WI38 (cell line): Measurements from ENCODE around the gene GRID1.

Experiments used
- H3K4me3 ChIP-seq: 2 replicates; pipeline ENCODE4 v1.5.1; 2011; ENCODE audit warnings: low read depth, mild to moderate bottlenecking, control low read depth, low read length
- TF ChIP-seq, protein P1 (sequence below): IDR thresholded peaks from 2 replicates; pipeline ENCODE4 v1.5.1; 2012; ENCODE audit warnings: low read depth, mild to moderate bottlenecking, control low read depth, low read length

The GRID1 gene

GRCh38 chr10:85983051-85983450 lies 383.5 kb downstream of the GRID1 start:
- no peak overlapping the region for H3K4me3 ChIP-seq
- TF ChIP-seq, protein P1, sequence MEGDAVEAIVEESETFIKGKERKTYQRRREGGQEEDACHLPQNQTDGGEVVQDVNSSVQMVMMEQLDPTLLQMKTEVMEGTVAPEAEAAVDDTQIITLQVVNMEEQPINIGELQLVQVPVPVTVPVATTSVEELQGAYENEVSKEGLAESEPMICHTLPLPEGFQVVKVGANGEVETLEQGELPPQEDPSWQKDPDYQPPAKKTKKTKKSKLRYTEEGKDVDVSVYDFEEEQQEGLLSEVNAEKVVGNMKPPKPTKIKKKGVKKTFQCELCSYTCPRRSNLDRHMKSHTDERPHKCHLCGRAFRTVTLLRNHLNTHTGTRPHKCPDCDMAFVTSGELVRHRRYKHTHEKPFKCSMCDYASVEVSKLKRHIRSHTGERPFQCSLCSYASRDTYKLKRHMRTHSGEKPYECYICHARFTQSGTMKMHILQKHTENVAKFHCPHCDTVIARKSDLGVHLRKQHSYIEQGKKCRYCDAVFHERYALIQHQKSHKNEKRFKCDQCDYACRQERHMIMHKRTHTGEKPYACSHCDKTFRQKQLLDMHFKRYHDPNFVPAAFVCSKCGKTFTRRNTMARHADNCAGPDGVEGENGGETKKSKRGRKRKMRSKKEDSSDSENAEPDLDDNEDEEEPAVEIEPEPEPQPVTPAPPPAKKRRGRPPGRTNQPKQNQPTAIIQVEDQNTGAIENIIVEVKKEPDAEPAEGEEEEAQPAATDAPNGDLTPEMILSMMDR, result no peak

- TF ChIP-seq, protein P1, result no peak
Measured at GRCh38 chr10:85979598-85979997, 387.0 kb downstream of the GRID1 start.

DNA sequence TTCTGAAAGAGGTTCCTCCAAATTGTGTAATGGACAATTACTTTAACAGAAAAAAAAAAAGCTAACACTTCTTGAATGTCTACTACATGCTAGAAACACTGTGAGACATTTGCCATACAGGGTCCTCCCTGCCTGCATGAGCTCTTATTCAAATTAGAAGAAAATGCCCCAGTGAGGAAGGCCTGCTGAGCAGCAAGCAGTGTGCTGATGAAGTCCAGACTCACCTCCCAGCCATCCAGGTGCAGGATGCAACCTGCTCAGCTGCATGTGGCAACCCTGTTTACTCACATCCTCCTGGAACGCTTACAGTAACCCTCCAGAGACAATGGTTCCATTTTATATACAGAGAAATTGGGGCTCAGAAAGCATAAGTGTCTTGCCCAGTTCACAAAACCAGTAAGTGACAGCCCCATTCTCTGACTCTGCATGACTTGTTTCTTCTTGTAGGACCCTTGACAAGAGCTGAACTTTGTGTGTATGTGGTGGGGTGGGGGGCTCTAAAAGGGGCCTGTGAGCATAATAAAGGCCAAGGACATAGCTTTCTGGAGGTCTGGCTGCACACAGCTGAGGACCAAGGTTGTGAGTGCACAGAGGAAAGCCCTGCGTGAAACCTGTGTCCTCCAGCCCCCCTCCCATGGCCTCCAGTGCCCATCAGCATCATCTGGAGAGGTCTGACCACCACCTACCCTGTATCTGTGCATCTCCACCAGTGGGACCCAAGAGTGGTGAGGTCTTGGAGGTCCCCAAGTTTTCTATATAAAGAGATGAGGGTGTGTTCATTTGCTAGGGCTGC lies 387.8 kb downstream of the GRID1 start:
- TF ChIP-seq, protein P1, result no peak
- H3K4me3 ChIP-seq, result no peak overlapping the region

More at GRCh38 chr10:85979598-85979997, 387.0 kb downstream of the GRID1 start:
- H3K4me3 ChIP-seq, result no peak overlapping the region

DNA sequence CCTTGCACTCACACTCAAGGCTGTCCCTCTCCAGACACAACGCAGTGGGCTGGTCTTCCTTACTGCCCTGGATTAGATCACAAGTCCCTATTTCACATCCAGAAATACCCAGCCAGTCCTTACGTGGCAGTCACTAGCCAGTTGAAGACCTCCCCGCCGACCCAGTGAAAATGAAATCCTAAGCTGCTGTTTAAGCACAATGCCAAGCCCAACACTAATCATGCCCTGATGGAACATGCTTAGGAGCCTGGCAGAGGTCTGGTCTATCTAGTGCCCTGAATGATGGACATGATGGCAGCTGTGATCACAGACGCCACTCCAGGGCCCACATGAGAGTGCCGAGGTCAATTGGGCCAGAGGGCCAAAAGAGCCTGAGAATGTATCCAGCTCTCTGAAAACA lies 389.0 kb downstream of the GRID1 start:
- TF ChIP-seq, protein P1, result no peak
- H3K4me3 ChIP-seq, result no peak overlapping the region

DNA sequence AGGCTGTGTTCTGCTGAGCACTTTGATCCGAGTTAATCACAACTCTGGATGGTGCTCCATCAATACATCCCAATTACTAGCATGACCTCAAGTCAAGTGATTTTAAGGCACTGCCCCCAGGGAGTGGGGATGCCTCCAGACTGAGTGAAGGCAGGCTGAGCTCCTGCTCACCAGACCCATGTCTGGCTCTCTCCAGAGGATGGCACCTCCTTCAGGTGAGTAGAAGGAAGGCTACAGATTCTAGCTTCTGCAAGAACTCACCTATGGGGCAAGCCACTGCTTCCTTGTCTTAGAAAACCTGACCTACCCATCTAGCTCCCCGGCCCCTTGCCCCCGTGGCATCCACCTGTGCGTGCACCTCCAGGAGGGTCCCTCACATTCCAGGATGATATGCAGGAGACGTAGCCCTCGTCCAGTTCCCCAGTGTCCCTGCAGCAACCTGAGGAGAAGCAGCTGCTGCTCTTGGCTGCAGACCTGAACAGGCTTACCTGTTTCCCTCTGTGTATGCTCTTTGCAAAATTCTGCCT lies 390.3 kb downstream of the GRID1 start:
- TF ChIP-seq, protein P1, result no peak
- no peak overlapping the region for H3K4me3 ChIP-seq

DNA sequence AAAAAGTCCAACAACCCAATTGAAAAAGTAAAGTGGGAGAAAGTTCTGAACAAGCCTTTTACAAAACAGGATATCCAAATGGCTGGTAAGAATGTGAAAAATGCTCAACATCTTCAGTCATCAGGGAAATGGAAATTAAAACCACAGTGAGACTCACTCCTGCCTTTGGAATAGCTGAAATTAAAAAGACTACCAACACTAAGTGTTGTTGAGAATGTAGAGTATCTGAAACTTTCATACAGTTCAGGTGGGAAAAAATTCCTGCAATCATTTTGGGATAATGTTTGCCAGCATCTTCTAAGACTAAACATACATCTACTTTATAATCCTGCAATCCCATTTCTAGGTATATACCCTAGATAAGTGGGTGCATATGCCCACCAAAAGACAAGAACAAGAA lies 395.1 kb downstream of the GRID1 start:
- TF ChIP-seq, protein P1, result no peak
- no peak overlapping the region for H3K4me3 ChIP-seq

- no peak overlapping the region for H3K4me3 ChIP-seq
- TF ChIP-seq, protein P1, result no peak
Measured at GRCh38 chr10:85967594-85967993, 399.0 kb downstream of the GRID1 start.
